HG02884 (cell line): ENCODE results near the gene STIL.
"Not testable (repeated sequence)": the region's sequence is repeated elsewhere in the genome, so short reads cannot be mapped to it uniquely, and the experiment has no call there.

ENCODE experiments used
- ATAC-seq: cut with Tn5 transposase; IDR thresholded peaks from one replicate; pipeline ENCODE4 v1.9.1; 2021; ENCODE audit warnings: mild to moderate bottlenecking, moderate library complexity; ENCODE audit not compliant: unreplicated experiment

STIL gene

GRCh38 chr1:47313915-47314664 is at the start of gene STIL:
Gene STIL (minus strand): TSS chr1:47314147. CDS start chr1:47310319, 3,828 bp downstream.
- ATAC-seq: peak; percentile 95

GRCh38 chr1:47362828-47363227 is 48.9 kb upstream of the STIL start:
- ATAC-seq: no peak

- no peak for ATAC-seq
Measured at GRCh38 chr1:47361380-47361779, 47.4 kb upstream of the STIL start.

- peak; percentile 96 for ATAC-seq
Measured at GRCh38 chr1:47351305-47351704, 37.4 kb upstream of the STIL start.

GRCh38 chr1:47348246-47348645 is 34.3 kb upstream of the STIL start:
- ATAC-seq: no peak

GRCh38 chr1:47347735-47348134 is 33.8 kb upstream of the STIL start:
- ATAC-seq: no peak

GRCh38 chr1:47346979-47347378 is 33.0 kb upstream of the STIL start:
- not testable (repeated sequence) for ATAC-seq

- no peak for ATAC-seq
Measured at GRCh38 chr1:47340227-47340626, 26.3 kb upstream of the STIL start.

GRCh38 chr1:47338249-47339077 is 24.5 kb upstream of the STIL start:
- ATAC-seq: no peak

- no peak for ATAC-seq
Measured at GRCh38 chr1:47337350-47337749, 23.4 kb upstream of the STIL start.

GRCh38 chr1:47334765-47335435 is 21.0 kb upstream of the STIL start:
- no peak for ATAC-seq

- peak; percentile 82 for ATAC-seq
Measured at GRCh38 chr1:47333922-47334764, 20.2 kb upstream of the STIL start.

GRCh38 chr1:47333578-47333921 is 19.6 kb upstream of the STIL start, which contains the start of gene CMPK1:
Gene CMPK1 (plus strand): TSS chr1:47333790. CDS start chr1:47333946, 156 bp downstream.
- peak; percentile 67 for ATAC-seq

- no peak for ATAC-seq
Measured at GRCh38 chr1:47332779-47333577, 19.0 kb upstream of the STIL start.

- ATAC-seq: no peak
Measured at GRCh38 chr1:47331875-47332274, 17.9 kb upstream of the STIL start.

- no peak for ATAC-seq
Measured at GRCh38 chr1:47330212-47330611, 16.3 kb upstream of the STIL start.

GRCh38 chr1:47328992-47329391 is 15.0 kb upstream of the STIL start:
- ATAC-seq: no peak

- ATAC-seq: no peak
Measured at GRCh38 chr1:47326271-47326670, 12.3 kb upstream of the STIL start.

GRCh38 chr1:47325528-47325927 is 11.6 kb upstream of the STIL start:
- ATAC-seq: no peak

- no peak for ATAC-seq
Measured at GRCh38 chr1:47324682-47325081, 10.7 kb upstream of the STIL start.
